GM12872 (cell line): ENCODE data around the gene ATP11A.

Experiments
- TF ChIP-seq, protein P1 (sequence below): IDR thresholded peaks from 3 replicates; pipeline ENCODE4 v1.5.1; 2011; ENCODE audit warnings: low read depth, mild to moderate bottlenecking, low read length, moderate library complexity; ENCODE audit not compliant: insufficient read depth

Gene ATP11A

DNA sequence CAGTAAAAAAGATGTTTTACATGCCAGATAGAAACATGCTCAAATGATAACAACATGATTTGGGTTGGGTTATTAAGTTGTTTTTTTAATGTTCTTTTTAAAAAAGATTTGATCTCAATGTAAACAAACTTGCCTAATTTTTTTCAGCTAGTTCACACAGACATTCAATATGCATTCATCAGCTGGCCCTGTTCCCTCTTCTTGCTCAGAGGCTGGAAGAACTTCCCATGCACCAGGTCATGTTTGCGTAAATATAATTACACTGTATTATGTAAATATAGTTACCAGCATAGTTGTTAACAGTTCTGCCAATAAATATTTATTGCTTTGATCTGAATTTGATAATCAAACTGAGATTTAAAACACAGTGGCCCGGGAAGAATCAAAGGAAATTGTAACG lies 70.6 kb downstream of the ATP11A start:
- TF ChIP-seq, protein P1, sequence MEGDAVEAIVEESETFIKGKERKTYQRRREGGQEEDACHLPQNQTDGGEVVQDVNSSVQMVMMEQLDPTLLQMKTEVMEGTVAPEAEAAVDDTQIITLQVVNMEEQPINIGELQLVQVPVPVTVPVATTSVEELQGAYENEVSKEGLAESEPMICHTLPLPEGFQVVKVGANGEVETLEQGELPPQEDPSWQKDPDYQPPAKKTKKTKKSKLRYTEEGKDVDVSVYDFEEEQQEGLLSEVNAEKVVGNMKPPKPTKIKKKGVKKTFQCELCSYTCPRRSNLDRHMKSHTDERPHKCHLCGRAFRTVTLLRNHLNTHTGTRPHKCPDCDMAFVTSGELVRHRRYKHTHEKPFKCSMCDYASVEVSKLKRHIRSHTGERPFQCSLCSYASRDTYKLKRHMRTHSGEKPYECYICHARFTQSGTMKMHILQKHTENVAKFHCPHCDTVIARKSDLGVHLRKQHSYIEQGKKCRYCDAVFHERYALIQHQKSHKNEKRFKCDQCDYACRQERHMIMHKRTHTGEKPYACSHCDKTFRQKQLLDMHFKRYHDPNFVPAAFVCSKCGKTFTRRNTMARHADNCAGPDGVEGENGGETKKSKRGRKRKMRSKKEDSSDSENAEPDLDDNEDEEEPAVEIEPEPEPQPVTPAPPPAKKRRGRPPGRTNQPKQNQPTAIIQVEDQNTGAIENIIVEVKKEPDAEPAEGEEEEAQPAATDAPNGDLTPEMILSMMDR = no peak

DNA sequence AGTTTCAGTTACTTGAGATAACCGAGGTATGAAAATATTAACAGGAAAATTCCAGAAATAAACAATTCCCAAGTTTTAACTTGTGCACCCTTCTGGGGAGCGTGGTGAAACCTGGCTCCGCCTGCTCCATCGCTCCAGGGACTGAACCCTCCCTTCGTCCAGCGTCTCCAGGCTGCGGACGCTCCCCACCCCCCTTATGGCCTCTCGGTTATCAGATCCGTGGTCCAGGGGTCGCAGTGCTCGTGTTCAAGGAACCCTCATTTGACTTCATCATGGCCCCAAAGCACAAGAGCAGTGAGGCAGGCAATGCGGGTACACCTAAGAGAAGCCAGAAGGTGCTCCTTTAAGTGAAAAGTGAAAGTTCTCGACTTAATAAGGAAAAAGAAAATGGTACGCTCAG lies 71.1 kb downstream of the ATP11A start:
- TF ChIP-seq, protein P1 = no peak

DNA sequence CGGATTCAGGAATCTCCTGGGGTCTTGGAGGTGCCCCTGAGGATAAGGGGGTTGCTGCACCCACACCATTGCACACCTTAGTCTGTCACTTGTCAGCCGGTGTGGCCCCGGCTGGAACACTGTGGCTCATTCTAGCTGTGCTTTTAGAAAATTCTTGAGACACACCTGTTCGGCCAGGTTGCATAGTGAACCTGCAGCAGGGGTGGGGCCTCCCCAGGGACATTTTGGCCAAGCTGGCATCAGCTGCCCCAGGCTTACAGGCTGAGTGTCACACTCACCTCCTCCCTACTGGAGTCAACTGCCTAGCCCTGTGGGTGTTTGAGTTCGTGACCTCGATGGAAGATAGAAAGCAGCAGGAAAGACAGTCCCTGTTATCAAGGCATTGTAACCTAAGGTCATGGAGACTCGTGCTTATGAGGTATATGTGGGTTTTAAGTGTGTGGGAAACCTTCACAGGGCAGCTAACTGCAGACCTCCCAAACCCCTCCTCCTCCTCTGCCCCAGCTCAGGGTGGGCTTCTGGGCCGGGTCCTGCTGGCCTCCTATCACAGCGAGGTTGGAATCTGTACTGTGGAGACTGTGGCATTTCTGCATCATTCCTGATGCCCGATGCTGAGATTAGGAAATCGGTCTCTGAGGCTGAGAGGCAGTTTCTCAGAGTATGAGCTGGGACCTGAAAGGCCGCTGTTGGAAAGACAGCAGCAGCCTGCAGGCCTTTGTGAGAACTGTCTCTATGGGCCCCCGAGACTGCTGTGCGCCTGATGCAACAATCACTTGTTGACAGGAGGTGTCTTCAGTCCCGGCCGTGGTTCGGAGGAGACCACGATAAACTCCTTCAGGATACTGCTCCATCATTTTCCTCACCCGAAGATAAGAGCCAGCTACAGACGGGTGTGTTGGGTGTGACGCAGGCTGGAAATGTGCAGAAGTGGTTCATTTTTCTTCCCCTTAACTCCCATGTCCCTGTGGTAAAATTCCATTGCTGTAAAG lies 72.2 kb downstream of the ATP11A start:
- TF ChIP-seq, protein P1 = no peak

DNA sequence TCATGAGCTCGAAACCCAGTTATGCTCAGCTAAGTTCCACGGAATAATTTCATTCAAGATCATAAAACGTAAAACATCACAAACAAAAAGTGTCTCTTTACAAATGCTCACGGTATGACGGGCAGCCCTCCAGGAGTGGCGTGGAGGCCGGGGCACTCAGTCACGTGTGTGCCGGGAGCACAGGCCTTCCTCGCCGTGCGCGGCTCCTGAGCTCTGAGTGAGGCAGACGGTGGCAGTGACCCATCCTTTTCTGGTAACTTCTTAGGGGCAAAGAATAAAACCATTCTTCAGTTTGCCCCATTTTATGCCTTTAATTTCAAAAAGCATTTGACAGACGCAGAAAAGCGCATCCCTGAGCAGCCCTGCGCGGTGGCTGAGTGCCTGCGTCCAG lies 72.8 kb downstream of the ATP11A start:
- TF ChIP-seq, protein P1 = no peak

DNA sequence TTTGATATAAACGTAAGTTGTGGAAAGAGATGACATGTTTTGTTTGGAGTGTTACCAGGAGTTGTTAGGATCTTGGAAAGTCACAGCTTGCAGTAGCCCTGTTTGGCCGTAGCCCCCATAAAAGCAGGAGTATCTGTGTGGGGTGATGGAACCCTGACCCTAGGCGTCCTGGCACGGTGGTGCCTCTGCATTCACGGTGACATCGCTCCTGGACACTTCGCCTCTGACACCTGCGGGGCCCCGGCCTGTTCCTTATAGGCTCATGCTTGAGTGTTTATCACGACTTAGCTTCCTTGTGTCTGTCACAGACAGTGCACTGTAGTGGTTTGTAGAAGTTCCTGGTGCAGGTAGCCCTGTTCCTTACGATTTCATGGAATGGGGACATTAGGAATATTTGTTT lies 74.2 kb downstream of the ATP11A start:
- TF ChIP-seq, protein P1 = no peak

DNA sequence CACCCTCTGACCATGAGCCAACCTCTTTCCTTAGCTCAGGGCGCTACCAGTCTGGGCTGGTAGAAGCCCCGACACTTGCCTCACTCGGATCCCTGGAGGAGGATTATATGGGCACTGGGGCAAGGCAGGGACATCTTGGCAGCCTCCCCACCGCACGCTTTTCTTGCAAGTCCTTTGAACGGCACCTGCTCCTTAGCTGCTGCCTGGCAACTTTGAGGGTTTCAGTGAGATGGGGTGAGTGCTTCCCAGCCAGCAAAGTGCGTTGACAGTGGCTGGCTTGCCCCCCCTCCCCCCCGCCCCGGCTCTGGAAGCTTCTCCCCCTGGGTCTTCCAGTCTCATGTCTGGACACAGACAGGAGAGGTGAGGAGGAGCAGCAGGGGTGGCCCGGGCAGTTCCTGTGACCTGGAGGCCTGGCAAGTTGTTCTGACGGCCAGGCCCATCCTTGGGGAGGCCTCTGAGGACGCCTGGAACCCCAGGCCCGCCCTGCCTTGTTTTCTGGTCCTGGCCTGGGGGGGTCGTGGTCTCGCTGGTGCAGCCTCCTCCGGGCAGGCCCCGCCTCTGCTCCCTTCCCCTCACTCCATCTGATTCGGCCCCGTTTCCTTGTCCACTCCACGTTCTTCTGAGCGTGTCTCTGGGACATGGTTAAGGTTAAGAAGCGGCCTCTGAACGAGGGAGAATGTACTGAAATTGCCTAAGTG lies 75.2 kb downstream of the ATP11A start:
- TF ChIP-seq, protein P1 = no peak

DNA sequence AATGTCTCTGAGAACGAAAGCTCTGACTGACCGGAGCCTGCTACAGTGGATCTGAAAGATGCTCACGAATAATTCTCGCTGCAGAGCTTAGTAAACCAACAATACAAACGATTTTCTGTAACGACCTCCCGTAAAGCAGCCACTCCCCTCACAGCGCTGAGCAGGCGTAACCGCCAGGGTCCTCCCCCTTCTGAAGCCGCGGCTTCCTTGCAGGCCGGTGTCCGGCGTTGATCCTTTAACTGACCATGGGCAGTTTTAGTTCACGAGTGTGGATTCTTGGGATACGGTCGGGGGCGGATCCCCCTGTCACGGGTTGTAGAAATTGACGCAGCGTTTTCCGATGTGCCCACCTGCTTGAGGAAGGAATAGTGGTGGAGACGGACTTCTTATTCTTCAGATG lies 75.9 kb downstream of the ATP11A start:
- TF ChIP-seq, protein P1 = no peak
